Endothelial cell of umbilical vein (primary cell): ENCODE data around the gene GALK2. TPM values are rescaled to one million over a fixed set of nuclear protein-coding genes. Genes with fewer than 3 reads are reported as not detected.

ENCODE experiments used
- BruUV-seq: library from RNA; stranded (reverse); fragments of 400-500 nt; replicated peaks from 2 replicates; lab custom pipeline; 2021; lab: Mats Ljungman, UMichigan
- CTCF ChIA-PET: fragments of 300-600, 350-600 bp; sonication (Branson Sonifier 250); formaldehyde crosslinking; loops from one replicate; lab custom pipeline; 2021; ENCODE audit warnings: antibody characterized with exemption, inconsistent platforms; lab: Charles Lee
- POLR2A ChIA-PET: fragments of 300-600, 350-600 bp; sonication (Branson Sonifier 250); formaldehyde crosslinking; loops from one replicate; lab custom pipeline; 2021; ENCODE audit warnings: antibody characterized with exemption, inconsistent platforms; lab: Charles Lee
- DNase-seq: peaks from one replicate; pipeline ENCODE4 v3.0.0-alpha.2; 2011; ENCODE audit warnings: low read depth, low spot score
- FAIRE-seq: peaks from 2 replicates; lab custom pipeline; 2011; peaks lifted over from hg19 to GRCh38; lab: Jason Lieb, UNC
- H2AFZ ChIP-seq: 2 replicates; pipeline ENCODE4 v1.6.0; 2012; ENCODE audit warnings: low read depth, low read length, control low read depth, inconsistent platforms
- H3K27ac ChIP-seq: 2 replicates; pipeline ENCODE4 v1.5.1; 2011; ENCODE audit warnings: low read depth, mild to moderate bottlenecking, control low read depth, low read length, moderate library complexity; ENCODE audit not compliant: insufficient read depth
- H3K27me3 ChIP-seq, 2 experiments: 2 replicates each; pipeline versions ENCODE4 v1.6.0 to v1.6.1; 2011; ENCODE audit warnings: low read length in 2 of 2, mixed read lengths in 1 of 2; ENCODE audit not compliant: control insufficient read depth in 2 of 2, insufficient read depth in 2 of 2
- H3K36me3 ChIP-seq, 2 experiments: 2 replicates in 1 of 2; 3 replicates in 1 of 2; pipeline ENCODE4 v1.5.1; 2011; ENCODE audit warnings: low read length in 2 of 2, mild to moderate bottlenecking in 1 of 2, moderate library complexity in 1 of 2; ENCODE audit not compliant: control insufficient read depth in 2 of 2, insufficient read depth in 2 of 2; ENCODE audit errors: extremely low read depth in 1 of 2
- H3K4me1 ChIP-seq: 3 replicates; pipeline ENCODE4 v1.5.1; 2011; ENCODE audit warnings: mild to moderate bottlenecking, low read length; ENCODE audit not compliant: control insufficient read depth, insufficient read depth; ENCODE audit errors: extremely low read depth
- H3K4me2 ChIP-seq: 2 replicates; pipeline ENCODE4 v1.6.1; 2011; ENCODE audit warnings: low read length, control low read depth, mixed read lengths; ENCODE audit not compliant: insufficient read depth
- H3K4me3 ChIP-seq, 3 experiments: fragments of 200-600 bp in 1 of 3; sonication (generic), shearing (Covaris generic) in 1 of 3; replicated peaks in 1 of 3; 2 replicates each; pipeline ENCODE4 v1.5.1; 2011 to 2016; ENCODE audit warnings: control low read depth in 3 of 3, low read length in 3 of 3, mild to moderate bottlenecking in 2 of 3, inconsistent platforms in 1 of 3, low read depth in 1 of 3, moderate library complexity in 1 of 3; ENCODE audit not compliant: insufficient read depth in 1 of 3
- H3K79me2 ChIP-seq: 2 replicates; pipeline ENCODE4 v1.6.0; 2012; ENCODE audit warnings: low read length, inconsistent platforms; ENCODE audit not compliant: control insufficient read depth, insufficient read depth
- H3K9ac ChIP-seq: replicated peaks from 2 replicates; pipeline ENCODE3; 2011; ENCODE audit warnings: low read length, control low read depth; ENCODE audit not compliant: insufficient read depth; ENCODE audit errors: extremely low read depth
- H3K9me1 ChIP-seq: replicated peaks from 3 replicates; pipeline ENCODE4 v1.6.0; 2011; ENCODE audit warnings: mild to moderate bottlenecking, low read length; ENCODE audit not compliant: control insufficient read depth, insufficient read depth; ENCODE audit errors: extremely low read depth
- H3K9me3 ChIP-seq: replicated peaks from 2 replicates; pipeline ENCODE4 v1.5.1; 2012; ENCODE audit warnings: low read length, inconsistent platforms; ENCODE audit not compliant: control insufficient read depth, insufficient read depth
- H4K20me1 ChIP-seq: replicated peaks from 2 replicates; pipeline ENCODE3; 2011; ENCODE audit warnings: mild to moderate bottlenecking, low read length; ENCODE audit not compliant: control insufficient read depth, insufficient read depth; ENCODE audit errors: extremely low read depth
- EZH2 ChIP-seq: IDR thresholded peaks from 2 replicates; pipeline ENCODE4 v1.6.1; 2012; ENCODE audit warnings: borderline replicate concordance, low read depth, mild to moderate bottlenecking, moderate library complexity, low read length, inconsistent platforms; ENCODE audit not compliant: severe bottlenecking
- FOS ChIP-seq: IDR thresholded peaks from 2 replicates; pipeline ENCODE4 v1.6.1; 2011; ENCODE audit warnings: mild to moderate bottlenecking, low read length, moderate library complexity, borderline replicate concordance; ENCODE audit not compliant: insufficient read depth
- GATA2 ChIP-seq: IDR thresholded peaks from 2 replicates; pipeline ENCODE4 v1.7.0; 2011; ENCODE audit warnings: low read depth, mild to moderate bottlenecking, moderate library complexity, mixed read lengths, low read length; ENCODE audit not compliant: insufficient read length, insufficient read depth
- JUN ChIP-seq: IDR thresholded peaks from 2 replicates; pipeline ENCODE4 v1.6.1; 2011; ENCODE audit warnings: borderline replicate concordance, low read depth; ENCODE audit not compliant: insufficient read length, insufficient read depth
- MYC ChIP-seq: IDR thresholded peaks from one replicate; pipeline ENCODE4 v1.6.1; 2011; ENCODE audit warnings: mild to moderate bottlenecking, low read depth, low read length
- POLR2A ChIP-seq: IDR thresholded peaks from 2 replicates; pipeline ENCODE4 v1.6.1; 2012; ENCODE audit warnings: low read depth, mild to moderate bottlenecking, control low read depth, low read length
- POLR2AphosphoS5 ChIP-seq: IDR thresholded peaks from 2 replicates; pipeline ENCODE4 v1.6.1; 2012; ENCODE audit warnings: low read depth, mild to moderate bottlenecking, control low read depth, low read length, moderate library complexity; ENCODE audit not compliant: insufficient read depth
- dilution Hi-C: fragments of 300-500 bp; cut with MboI; formaldehyde crosslinking; loops from one replicate; pipeline ENCODE4 v1.15.0; 2019; ENCODE audit warnings: low sequenced_read_pairs; ENCODE audit not compliant: extremely low pct_ligation_motif_present
- intact Hi-C: fragments of 100-400 bp; cut with micrococcal nuclease; formaldehyde crosslinking; loops from one replicate; pipeline ENCODE4 v1.10.0; 2022
- polyA plus RNA-seq, 4 experiments: library from polyadenylated mRNA; depleted of rRNA in 3 of 4; stranded (reverse) in 3 of 4; unstranded in 1 of 4; fragments of >200 nt; gene quantifications; 2 replicates each; pipeline versions ENCODE4 v1.2.1 to v1.2.3, GENCODE V29; 2011 to 2012; ENCODE audit warnings: missing spikeins in 1 of 4
- total RNA-seq: library from RNA; stranded (reverse); gene quantifications from 2 replicates; pipeline ENCODE4 v1.2.3, GENCODE V29; 2021
- TF ChIP-seq, protein P1 (sequence below), 2 donors: IDR thresholded peaks; 1 replicate in 1 of 2; 2 replicates in 1 of 2; pipeline ENCODE4 v1.5.1; 2011; ENCODE audit warnings: low read length in 2 of 2, mild to moderate bottlenecking in 2 of 2, moderate library complexity in 2 of 2, control low read depth in 1 of 2, inconsistent platforms in 1 of 2, low read depth in 1 of 2; ENCODE audit not compliant: insufficient read depth in 1 of 2; ENCODE audit errors: extremely low read depth in 1 of 2
- TF ChIP-seq, protein P2 (sequence below): IDR thresholded peaks from 2 replicates; pipeline ENCODE4 v1.6.1; 2011; ENCODE audit not compliant: insufficient read depth, insufficient read length

Gene GALK2
- total and polyA plus RNA-seq, 2 donors (not counting 3 experiments of a cell fraction or from before 2014, with no cell fraction given): 19.9 to 31.3 TPM

DNA sequence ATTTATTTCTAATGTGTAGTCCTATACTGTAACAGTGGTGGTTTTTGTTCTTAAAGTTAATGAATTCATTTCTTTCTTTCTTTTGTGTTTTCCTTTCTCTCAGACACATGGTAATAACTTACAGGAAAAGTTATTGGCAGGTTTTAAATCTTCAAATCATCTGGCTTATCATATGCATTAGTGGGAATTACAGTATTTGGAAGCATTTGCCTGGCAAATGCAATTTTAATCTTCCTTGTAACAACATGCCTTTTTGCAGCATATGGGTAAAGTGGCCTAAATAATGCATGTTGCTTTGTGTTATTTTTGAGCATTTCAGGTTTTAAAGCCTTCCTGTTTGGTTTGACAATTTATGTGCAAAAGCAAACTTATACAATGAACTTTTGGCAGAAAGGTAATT is 66.8 kb downstream of the GALK2 start:
- ChIA-PET CTCF (interaction anchor here (1.2 to 6.4 kb wide), 8 partner anchors 91 to 911 kb away, joined by 3 to 282 read pairs (median 24); partner anchors contain the start of genes EID1 and FGF7), POLR2A (no interaction called here)
- Histone ChIP-seq H3K27ac (no peak overlapping the region), H3K4me3 (no peak overlapping the region), H3K9ac (no peak overlapping the region), H3K9me3 (no peaks in the 10 kb centered on the region), H3K4me2 (no peak overlapping the region), H2AFZ (no peak overlapping the region), H3K36me3 (peaks cover 0 to 3% of the 10 kb centered on the region in 2 experiments), H3K79me2 (no peaks in the 10 kb centered on the region), H3K27me3 (no peaks in the 10 kb centered on the region), H3K4me1 (peaks cover 7% of the 10 kb centered on the region), H3K9me1 (no peaks in the 10 kb centered on the region), H4K20me1 (no peaks in the 10 kb centered on the region)
- no TSS peak for BruUV-seq
- dilution Hi-C loops: no loop called here
- TF ChIP-seq GATA2: no peak
- TF ChIP-seq, protein P1, sequence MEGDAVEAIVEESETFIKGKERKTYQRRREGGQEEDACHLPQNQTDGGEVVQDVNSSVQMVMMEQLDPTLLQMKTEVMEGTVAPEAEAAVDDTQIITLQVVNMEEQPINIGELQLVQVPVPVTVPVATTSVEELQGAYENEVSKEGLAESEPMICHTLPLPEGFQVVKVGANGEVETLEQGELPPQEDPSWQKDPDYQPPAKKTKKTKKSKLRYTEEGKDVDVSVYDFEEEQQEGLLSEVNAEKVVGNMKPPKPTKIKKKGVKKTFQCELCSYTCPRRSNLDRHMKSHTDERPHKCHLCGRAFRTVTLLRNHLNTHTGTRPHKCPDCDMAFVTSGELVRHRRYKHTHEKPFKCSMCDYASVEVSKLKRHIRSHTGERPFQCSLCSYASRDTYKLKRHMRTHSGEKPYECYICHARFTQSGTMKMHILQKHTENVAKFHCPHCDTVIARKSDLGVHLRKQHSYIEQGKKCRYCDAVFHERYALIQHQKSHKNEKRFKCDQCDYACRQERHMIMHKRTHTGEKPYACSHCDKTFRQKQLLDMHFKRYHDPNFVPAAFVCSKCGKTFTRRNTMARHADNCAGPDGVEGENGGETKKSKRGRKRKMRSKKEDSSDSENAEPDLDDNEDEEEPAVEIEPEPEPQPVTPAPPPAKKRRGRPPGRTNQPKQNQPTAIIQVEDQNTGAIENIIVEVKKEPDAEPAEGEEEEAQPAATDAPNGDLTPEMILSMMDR (IDR thresholded peaks at IDR 0.05; ENCODE audit: extremely low read depth in 1 of 2, insufficient read depth in 1 of 2, low read depth in 1 of 2, low read length in 2 of 2): no peak
- TF ChIP-seq MYC: no peak
- TF ChIP-seq, protein P2, sequence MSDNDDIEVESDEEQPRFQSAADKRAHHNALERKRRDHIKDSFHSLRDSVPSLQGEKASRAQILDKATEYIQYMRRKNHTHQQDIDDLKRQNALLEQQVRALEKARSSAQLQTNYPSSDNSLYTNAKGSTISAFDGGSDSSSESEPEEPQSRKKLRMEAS: no peak
- no peak for TF ChIP-seq POLR2A
- no peak for TF ChIP-seq JUN
- TF ChIP-seq EZH2: no peak
- TF ChIP-seq FOS: no peak
- no peak for TF ChIP-seq POLR2AphosphoS5
- DNase-seq (no peak), FAIRE-seq (no peak)
- intact Hi-C loops: loop anchor here (10.0 kb wide), 1 partner anchor 388 kb away; the partner anchor contains the start of genes DTWD1 and FAM227B
